ENCODE data around the gene LDB2. TPM values are rescaled to one million over a fixed set of nuclear protein-coding genes. Genes with fewer than 3 reads are reported as not detected.

The LDB2 gene
- total RNA-seq, 4 donors from 2014 or later, result 16.2 to 31.7 (median 22.4) TPM

GRCh38 chr4:16875487-16875886, 23.0 kb downstream of the LDB2 start:
- intact Hi-C loops (cut with DNase I), result no loop called here
- H3K27me3 ChIP-seq, result no peaks in the 10 kb centered on the region
- peaks cover 0 to 4% (median 0%) of the 10 kb centered on the region in 4 donors for H3K4me1 ChIP-seq
- H3K27ac ChIP-seq (replicated peaks in 1 of 4), result no peak overlapping the region
- H3K36me3 ChIP-seq, result no peaks in the 10 kb centered on the region
- WGBS, result 81% methylated on average over 5 of the region's 5 CpGs
- H3K9me3 ChIP-seq, result no peaks in the 10 kb centered on the region
- H3K4me3 ChIP-seq, result no peak overlapping the region
- no peak for DNase-seq (ENCODE audit: extremely low spot score)
- TF ChIP-seq POLR2A (IDR thresholded peaks at IDR 0.05; ENCODE audit: low read depth), result no peak
- no peak for TF ChIP-seq EP300 (IDR thresholded peaks at IDR 0.05)
- no peak for TF ChIP-seq POLR2AphosphoS5 (IDR thresholded peaks at IDR 0.05)
- TF ChIP-seq CTCF (IDR thresholded peaks at IDR 0.05), result no peak

GRCh38 chr4:16869594-16870245, 28.7 kb downstream of the LDB2 start:
- DNase-seq (ENCODE audit: extremely low spot score), result no peak
- intact Hi-C loops (cut with DNase I), result no loop called here
- Histone ChIP-seq H3K27ac (replicated peaks in 1 of 4) (no peak overlapping the region), H3K36me3 (no peaks in the 10 kb centered on the region), H3K9me3 (no peaks in the 10 kb centered on the region), H3K27me3 (no peaks in the 10 kb centered on the region), H3K4me1 (peaks cover 0 to 7% (median 2%) of the 10 kb centered on the region in 4 donors), H3K4me3 (no peak overlapping the region)
- 96% methylated on average over 12 of the region's 12 CpGs for WGBS
- TF ChIP-seq POLR2A (IDR thresholded peaks at IDR 0.05; ENCODE audit: low read depth) (no peak), CTCF (IDR thresholded peaks at IDR 0.05) (no peak), EP300 (IDR thresholded peaks at IDR 0.05) (no peak), POLR2AphosphoS5 (IDR thresholded peaks at IDR 0.05) (no peak)

GRCh38 chr4:16868674-16869073, 29.8 kb downstream of the LDB2 start:
- Histone ChIP-seq H3K4me3 (no peak overlapping the region), H3K36me3 (no peaks in the 10 kb centered on the region), H3K27ac (replicated peaks in 1 of 4) (no peak overlapping the region), H3K27me3 (no peaks in the 10 kb centered on the region), H3K4me1 (peaks cover 0 to 12% (median 6%) of the 10 kb centered on the region in 4 donors), H3K9me3 (no peaks in the 10 kb centered on the region)
- intact Hi-C loops (cut with DNase I), result no loop called here
- TF ChIP-seq POLR2A (IDR thresholded peaks at IDR 0.05; ENCODE audit: low read depth) (no peak), EP300 (IDR thresholded peaks at IDR 0.05) (no peak), CTCF (IDR thresholded peaks at IDR 0.05) (no peak), POLR2AphosphoS5 (IDR thresholded peaks at IDR 0.05) (no peak)
- DNase-seq (ENCODE audit: extremely low spot score), result no peak
- WGBS, result 95% methylated on average over 5 of the region's 5 CpGs

- peaks cover 0 to 11% (median 5%) of the 10 kb centered on the region in 4 donors for H3K4me1 ChIP-seq
- TF ChIP-seq POLR2A (IDR thresholded peaks at IDR 0.05; ENCODE audit: low read depth) (no peak), EP300 (IDR thresholded peaks at IDR 0.05) (no peak), POLR2AphosphoS5 (IDR thresholded peaks at IDR 0.05) (no peak)
- WGBS, result 48% methylated on average over 2 of the region's 2 CpGs
- intact Hi-C loops (cut with DNase I), result no loop called here
- no peaks in the 10 kb centered on the region for H3K27me3 ChIP-seq
- H3K4me3 ChIP-seq, result no peak overlapping the region
- no peak overlapping the region for H3K27ac ChIP-seq (replicated peaks in 1 of 4)
- DNase-seq (ENCODE audit: extremely low spot score), result no peak
- H3K9me3 ChIP-seq, result no peaks in the 10 kb centered on the region
- H3K36me3 ChIP-seq, result no peaks in the 10 kb centered on the region
Measured at GRCh38 chr4:16867827-16868226, 30.6 kb downstream of the LDB2 start.

- 100% methylated on average over 3 of the region's 3 CpGs for WGBS
- H3K27ac ChIP-seq (replicated peaks in 1 of 4), result no peak overlapping the region
- H3K36me3 ChIP-seq, result no peaks in the 10 kb centered on the region
- no peak overlapping the region for H3K4me3 ChIP-seq
- peaks cover 0 to 11% (median 4%) of the 10 kb centered on the region in 4 donors for H3K4me1 ChIP-seq
- TF ChIP-seq EP300 (IDR thresholded peaks at IDR 0.05), result no peak
- TF ChIP-seq POLR2AphosphoS5 (IDR thresholded peaks at IDR 0.05), result no peak
- no peak for TF ChIP-seq POLR2A (IDR thresholded peaks at IDR 0.05; ENCODE audit: low read depth)
- no peak for TF ChIP-seq CTCF (IDR thresholded peaks at IDR 0.05)
- intact Hi-C loops (cut with DNase I), result no loop called here
- H3K27me3 ChIP-seq, result no peaks in the 10 kb centered on the region
- H3K9me3 ChIP-seq, result no peaks in the 10 kb centered on the region
- no peak for DNase-seq (ENCODE audit: extremely low spot score)
Measured at GRCh38 chr4:16866974-16867373, 31.5 kb downstream of the LDB2 start.
